HUES48 (cell line): ENCODE measurements around the gene ACVR2A.

Source experiments
- H3K27ac ChIP-seq: one replicate; pipeline ENCODE4 v1.7.0; 2013; ENCODE audit warnings: low read depth, low read length, inconsistent platforms
- H3K27me3 ChIP-seq: 2 replicates; pipeline ENCODE4 v1.6.1; 2013; ENCODE audit warnings: mild to moderate bottlenecking, low read length; ENCODE audit not compliant: control insufficient read depth, insufficient read depth
- H3K36me3 ChIP-seq: 2 replicates; pipeline ENCODE4 v1.6.1; 2013; ENCODE audit warnings: low read length; ENCODE audit not compliant: control insufficient read depth, insufficient read depth
- H3K4me1 ChIP-seq: 2 replicates; pipeline ENCODE4 v1.6.1; 2013; ENCODE audit warnings: mild to moderate bottlenecking, low read length; ENCODE audit not compliant: control insufficient read depth, insufficient read depth
- H3K4me3 ChIP-seq: 2 replicates; pipeline ENCODE4 v1.5.1; 2013; ENCODE audit warnings: mild to moderate bottlenecking, low read depth, low read length
- H3K9ac ChIP-seq: 2 replicates; pipeline ENCODE4 v1.6.1; 2013; ENCODE audit warnings: mild to moderate bottlenecking, low read depth, low read length, moderate library complexity
- H3K9me3 ChIP-seq: 2 replicates; pipeline ENCODE4 v1.6.1; 2013; ENCODE audit warnings: low read length; ENCODE audit not compliant: control insufficient read depth, insufficient read depth

Gene ACVR2A

DNA sequence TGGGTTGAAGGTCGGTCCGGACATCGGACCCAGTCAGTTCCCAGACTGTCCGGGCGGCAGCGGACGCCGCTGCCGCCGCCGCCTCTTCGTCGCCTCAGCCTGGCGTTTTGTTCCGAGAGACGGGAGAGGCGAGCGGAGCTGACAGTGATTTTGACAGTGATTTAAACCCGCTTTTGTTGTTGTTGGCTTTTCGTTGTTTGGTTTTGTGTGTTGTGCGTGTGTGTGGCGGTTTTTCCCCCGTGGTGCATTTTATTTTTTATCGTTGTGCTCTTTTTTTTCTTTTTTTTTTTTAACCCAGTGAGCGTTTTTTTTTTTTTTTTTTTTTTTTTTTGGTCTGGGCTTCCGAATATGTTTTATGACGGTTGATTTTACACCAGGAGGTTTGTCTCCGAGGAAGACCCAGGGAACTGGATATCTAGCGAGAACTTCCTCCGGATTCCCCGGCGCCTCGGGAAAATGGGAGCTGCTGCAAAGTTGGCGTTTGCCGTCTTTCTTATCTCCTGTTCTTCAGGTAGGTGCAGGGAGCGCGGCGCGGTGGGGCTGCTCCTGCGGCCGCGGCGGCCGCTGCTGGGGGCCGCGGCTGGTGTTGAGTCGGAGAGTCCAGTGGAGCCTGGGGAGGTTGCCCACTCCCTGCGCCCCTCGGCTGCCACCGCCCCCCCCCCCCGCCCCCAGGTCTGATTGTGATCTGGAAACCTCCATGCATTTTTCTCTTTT lies at the start of gene ACVR2A:
Gene ACVR2A (plus strand): TSS at position 333 of the 714 bp plus-strand sequence. CDS start 124 bp downstream, at position 457.
- Histone ChIP-seq H3K9ac (peak within 1 kb of the TSS; percentile 96), H3K36me3 (no peaks in the 10 kb centered on the region), H3K27me3 (no peaks in the 10 kb centered on the region), H3K4me3 (peak within 1 kb of the TSS; percentile 87), H3K4me1 (peaks cover 25% of the 10 kb centered on the region), H3K27ac (peak within 1 kb of the TSS; percentile 99), H3K9me3 (no peaks in the 10 kb centered on the region)

DNA sequence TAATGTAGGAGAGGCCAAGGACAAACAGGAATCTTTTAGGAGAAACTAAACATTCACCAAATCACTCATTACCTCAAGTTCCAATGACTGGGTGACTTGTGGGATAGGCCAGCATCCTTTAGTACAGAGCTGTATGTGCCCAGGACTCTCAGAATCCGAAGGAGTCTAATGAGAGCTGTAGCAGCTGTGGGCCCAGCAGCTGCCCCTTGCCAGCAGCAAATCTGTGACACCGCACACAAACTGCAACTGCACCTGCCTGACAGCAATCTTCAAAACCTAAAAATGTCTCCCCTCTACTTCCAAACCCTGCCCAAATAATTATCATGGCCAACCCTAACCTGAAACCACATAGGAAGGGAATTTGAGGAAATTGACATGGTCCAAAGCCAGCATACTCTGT lies 44.5 kb upstream of the ACVR2A start:
- no peaks in the 10 kb centered on the region for H3K27me3 ChIP-seq
- no peak overlapping the region for H3K9ac ChIP-seq
- H3K27ac ChIP-seq, result no peak overlapping the region
- H3K4me3 ChIP-seq, result no peak overlapping the region
- H3K9me3 ChIP-seq, result no peaks in the 10 kb centered on the region
- no peaks in the 10 kb centered on the region for H3K36me3 ChIP-seq
- no peaks in the 10 kb centered on the region for H3K4me1 ChIP-seq

DNA sequence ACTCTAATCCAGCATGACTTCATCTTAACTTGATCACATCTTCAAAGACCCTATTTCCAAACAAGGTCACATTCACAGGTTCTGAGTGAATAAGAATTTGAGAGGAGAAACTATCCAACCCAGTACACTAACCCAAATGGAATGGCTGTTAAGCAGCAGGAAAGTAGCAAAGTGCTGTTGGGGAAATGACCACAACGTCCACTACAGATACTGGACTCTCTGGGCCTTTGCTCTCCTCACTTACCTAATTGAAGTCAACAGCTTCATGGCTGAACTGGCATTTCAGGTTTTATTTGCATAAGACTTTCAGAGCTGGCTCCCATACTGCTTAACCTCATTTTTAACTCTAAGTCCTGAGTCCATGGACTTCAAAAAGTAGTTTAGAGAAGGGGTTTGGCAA lies 38.0 kb upstream of the ACVR2A start:
- H3K36me3 ChIP-seq, result no peaks in the 10 kb centered on the region
- no peaks in the 10 kb centered on the region for H3K9me3 ChIP-seq
- peaks cover 9% of the 10 kb centered on the region; the same call in 1 of the 2 replicates for H3K4me1 ChIP-seq
- no peaks in the 10 kb centered on the region for H3K27me3 ChIP-seq
- H3K9ac ChIP-seq, result no peak overlapping the region
- H3K4me3 ChIP-seq, result no peak overlapping the region
- no peak overlapping the region for H3K27ac ChIP-seq

GRCh38 chr2:147808520-147808919 lies 36.3 kb upstream of the ACVR2A start:
- H3K9ac ChIP-seq, result no peak overlapping the region
- no peak overlapping the region for H3K4me3 ChIP-seq
- H3K36me3 ChIP-seq, result no peaks in the 10 kb centered on the region
- no peaks in the 10 kb centered on the region for H3K27me3 ChIP-seq
- peaks cover 9% of the 10 kb centered on the region; the same call in 1 of the 2 replicates for H3K4me1 ChIP-seq
- no peaks in the 10 kb centered on the region for H3K9me3 ChIP-seq
- no peak overlapping the region for H3K27ac ChIP-seq

DNA sequence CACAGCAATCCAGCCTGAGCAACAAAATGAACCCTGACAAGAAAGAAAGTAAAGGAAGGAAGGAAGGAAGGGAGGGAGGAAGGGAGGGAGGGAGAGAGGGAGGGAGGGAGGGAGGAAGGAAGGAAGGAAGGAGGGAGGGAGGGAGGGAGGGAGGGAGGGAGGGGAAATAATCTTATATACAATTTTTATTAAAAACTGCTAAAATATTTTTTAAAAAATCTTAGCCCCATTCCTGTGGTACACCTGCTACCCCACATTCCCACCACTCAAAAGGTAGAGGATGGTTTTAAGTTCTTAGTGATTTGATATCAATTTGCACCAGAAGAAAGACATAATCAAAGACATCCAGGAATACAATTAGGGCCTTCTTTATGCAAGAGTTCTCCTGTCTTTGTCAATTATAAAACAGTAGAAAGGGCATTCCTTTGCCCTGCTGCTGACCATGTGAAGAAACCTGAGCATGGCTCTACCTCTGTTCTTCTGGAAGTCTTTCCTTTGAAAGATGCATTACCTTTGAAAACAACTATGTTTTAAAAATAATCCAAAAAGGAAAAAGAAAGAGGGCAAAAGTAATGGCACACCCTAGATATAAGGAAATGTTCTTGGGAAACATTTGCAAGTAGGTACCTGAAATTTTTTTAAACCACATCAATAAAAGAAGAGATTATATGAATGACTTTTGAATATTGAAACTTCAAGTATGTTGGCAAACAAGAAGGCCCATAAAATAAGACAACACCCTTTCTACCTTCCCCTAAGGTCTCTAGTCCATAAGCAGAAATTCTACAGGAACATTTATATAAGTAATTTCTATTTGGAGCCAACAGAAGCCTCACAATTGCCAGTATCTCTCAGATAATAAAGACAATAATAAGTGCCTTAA lies 33.7 kb upstream of the ACVR2A start:
- H3K27me3 ChIP-seq, result no peaks in the 10 kb centered on the region
- H3K4me3 ChIP-seq, result no peak overlapping the region
- H3K9ac ChIP-seq, result no peak overlapping the region
- H3K9me3 ChIP-seq, result no peaks in the 10 kb centered on the region
- H3K36me3 ChIP-seq, result no peaks in the 10 kb centered on the region
- no peak overlapping the region for H3K27ac ChIP-seq
- H3K4me1 ChIP-seq, result peaks cover 9% of the 10 kb centered on the region; the same call in 1 of the 2 replicates

GRCh38 chr2:147818741-147819140 lies 26.1 kb upstream of the ACVR2A start:
- no peak overlapping the region for H3K9ac ChIP-seq
- H3K4me1 ChIP-seq, result no peaks in the 10 kb centered on the region
- no peak overlapping the region for H3K27ac ChIP-seq
- H3K36me3 ChIP-seq, result no peaks in the 10 kb centered on the region
- no peaks in the 10 kb centered on the region for H3K9me3 ChIP-seq
- no peaks in the 10 kb centered on the region for H3K27me3 ChIP-seq
- no peak overlapping the region for H3K4me3 ChIP-seq

- H3K36me3 ChIP-seq, result no peaks in the 10 kb centered on the region
- no peak overlapping the region for H3K4me3 ChIP-seq
- H3K27ac ChIP-seq, result no peak overlapping the region
- no peaks in the 10 kb centered on the region for H3K9me3 ChIP-seq
- no peak overlapping the region for H3K9ac ChIP-seq
- H3K4me1 ChIP-seq, result no peaks in the 10 kb centered on the region
- H3K27me3 ChIP-seq, result no peaks in the 10 kb centered on the region
Measured at GRCh38 chr2:147824620-147825019, 20.2 kb upstream of the ACVR2A start.

DNA sequence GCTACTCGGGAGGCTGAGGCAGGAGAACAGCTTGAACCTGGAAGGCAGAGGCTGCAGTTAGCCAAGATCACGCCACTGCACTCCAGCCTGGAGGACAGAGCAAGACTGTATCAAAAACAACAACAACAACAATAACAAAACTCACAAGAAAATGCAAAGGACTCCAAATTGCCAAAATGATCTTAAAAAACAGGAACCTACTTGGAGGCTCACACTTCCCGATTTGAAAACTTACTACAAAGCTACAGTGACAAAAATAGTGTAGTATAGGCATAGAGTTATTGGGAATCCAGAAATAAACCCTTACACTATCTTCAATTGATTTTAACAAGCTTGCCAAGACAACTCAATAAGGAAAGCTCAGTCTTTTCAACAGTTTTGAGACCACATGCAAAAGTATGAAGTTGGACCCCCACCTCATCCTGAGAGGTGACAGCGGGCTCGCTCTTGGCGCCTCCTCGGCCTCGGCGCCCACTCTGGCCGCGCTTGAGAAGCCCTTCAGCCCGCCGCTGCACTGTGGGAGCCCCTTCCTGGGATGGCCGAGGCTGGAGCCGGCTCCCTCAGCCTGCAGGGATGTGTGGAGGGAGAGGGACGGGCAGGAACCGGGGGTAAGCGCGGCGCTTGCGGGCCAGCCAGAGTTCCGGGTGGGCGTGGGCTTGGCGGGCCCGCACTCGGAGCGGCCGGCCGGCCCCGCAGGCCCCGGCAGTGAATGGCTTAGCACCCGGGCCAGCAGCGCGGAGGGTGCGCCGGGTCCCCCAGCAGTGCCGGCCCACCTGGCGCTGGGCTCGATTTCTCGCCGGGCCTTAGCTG lies 18.3 kb upstream of the ACVR2A start:
- H3K27ac ChIP-seq, result no peak overlapping the region
- H3K27me3 ChIP-seq, result no peaks in the 10 kb centered on the region
- H3K9ac ChIP-seq, result no peak overlapping the region
- no peaks in the 10 kb centered on the region for H3K36me3 ChIP-seq
- peaks cover 5% of the 10 kb centered on the region; the same call in 1 of the 2 replicates for H3K4me1 ChIP-seq
- H3K4me3 ChIP-seq, result no peak overlapping the region
- no peaks in the 10 kb centered on the region for H3K9me3 ChIP-seq

DNA sequence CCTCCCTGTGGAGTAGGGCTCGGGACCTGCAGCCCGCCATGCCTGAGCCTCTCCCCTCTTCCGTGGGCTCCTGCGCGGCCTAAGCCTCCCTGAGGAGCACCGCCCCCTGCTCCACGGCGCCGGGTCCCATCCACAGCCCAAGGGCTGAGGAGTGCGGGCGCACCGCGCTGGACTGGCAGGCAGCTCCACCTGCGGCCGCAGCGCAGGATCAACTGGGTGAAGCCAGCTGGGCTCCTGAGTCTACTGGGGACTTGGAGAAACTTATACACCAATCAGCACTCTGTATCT lies 17.8 kb upstream of the ACVR2A start:
- Histone ChIP-seq H3K4me1 (peaks cover 6% of the 10 kb centered on the region; the same call in 1 of the 2 replicates), H3K36me3 (no peaks in the 10 kb centered on the region), H3K4me3 (no peak overlapping the region), H3K9me3 (no peaks in the 10 kb centered on the region), H3K27ac (no peak overlapping the region), H3K27me3 (no peaks in the 10 kb centered on the region), H3K9ac (no peak overlapping the region)

DNA sequence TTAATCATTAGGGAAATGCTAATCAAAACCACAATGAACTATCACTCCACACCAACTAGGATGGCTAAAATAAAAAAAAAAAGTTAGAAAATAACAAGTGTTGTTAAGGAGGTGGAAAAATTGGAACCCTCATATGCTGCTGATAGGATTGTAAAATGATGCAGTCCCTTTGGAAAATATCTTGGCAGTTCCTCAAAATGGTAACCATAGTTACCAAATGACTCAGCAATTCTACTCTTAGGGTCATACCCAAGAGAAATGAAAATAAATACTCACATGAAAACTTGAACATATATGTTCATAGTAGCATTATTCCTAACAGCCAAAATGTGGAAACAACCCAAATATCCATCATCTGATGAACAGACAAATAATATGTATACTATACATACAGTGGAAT lies 15.7 kb upstream of the ACVR2A start:
- H3K36me3 ChIP-seq, result no peaks in the 10 kb centered on the region
- H3K27me3 ChIP-seq, result no peaks in the 10 kb centered on the region
- H3K4me1 ChIP-seq, result peaks cover 6% of the 10 kb centered on the region; the same call in 1 of the 2 replicates
- no peak overlapping the region for H3K9ac ChIP-seq
- H3K4me3 ChIP-seq, result no peak overlapping the region
- no peaks in the 10 kb centered on the region for H3K9me3 ChIP-seq
- H3K27ac ChIP-seq, result no peak overlapping the region
